ENCODE data around the gene FGD3. TPM values are rescaled to one million over a fixed set of nuclear protein-coding genes. Genes with fewer than 3 reads are reported as not detected.

Gene FGD3
- total RNA-seq, 2 experiments from 2014 or later: 104 to 107 TPM

- peak overlapping the region; percentile 49 for H3K4me3 Mint-ChIP-seq
- H3K9me3 Mint-ChIP-seq (ENCODE audit: insufficient read depth): no peaks in the 10 kb centered on the region
- ChIA-PET CTCF (interaction anchor here (1.0 to 1.6 kb wide), 4 partner anchors 9 to 80 kb away, joined by 3 to 5 read pairs (median 4); no protein-coding TSS in a partner anchor), POLR2A (interaction anchor here (0.6 to 4.5 kb wide), 3 partner anchors 12 to 19 kb away, joined by 3 to 22 read pairs (median 13); partner anchors contain the start of gene CARD19)
- H3K4me1 Mint-ChIP-seq (ENCODE audit: low read depth): peaks cover 38% of the 10 kb centered on the region
- ATAC-seq: peak; percentile 62
- H3K27ac Mint-ChIP-seq: peak overlapping the region; percentile 83
- no peaks in the 10 kb centered on the region for H3K27me3 Mint-ChIP-seq (ENCODE audit: low read depth)
- peaks cover 71% of the 10 kb centered on the region for H3K36me3 Mint-ChIP-seq (ENCODE audit: low read depth)
- DNase-seq: peak; percentile 49
Measured at GRCh38 chr9:93083592-93084470, 136.5 kb downstream of the FGD3 start.

DNA sequence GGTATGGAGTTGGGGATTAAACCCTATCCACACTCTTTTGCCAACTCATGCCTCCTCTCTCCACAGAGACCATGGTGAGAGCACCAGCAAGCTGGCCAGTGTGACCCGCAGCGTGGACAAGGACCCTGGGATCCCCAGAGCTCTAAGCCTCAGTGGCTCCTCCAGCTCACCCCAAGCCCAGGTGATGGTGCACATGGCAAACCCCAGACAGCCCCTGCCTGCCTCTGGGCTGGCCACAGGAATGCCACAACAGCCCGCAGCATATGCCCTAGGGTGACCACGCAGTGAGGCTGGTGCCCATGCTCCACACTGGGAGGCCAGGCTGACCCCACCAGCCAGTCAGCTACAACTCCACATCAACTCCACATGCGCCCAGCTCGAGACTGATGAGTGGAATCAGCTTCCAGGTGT is 137.2 kb downstream of the FGD3 start:
- ChIA-PET CTCF (interaction anchor here (1.0 to 2.1 kb wide), 3 partner anchors 20 to 25 kb away, joined by 4 to 11 read pairs (median 4); no protein-coding TSS in a partner anchor), POLR2A (interaction anchor here (0.6 to 4.5 kb wide), 3 partner anchors 11 to 20 kb away, joined by 3 to 22 read pairs (median 13); partner anchors contain the start of gene CARD19)
- no peak for DNase-seq
- Mint-ChIP-seq H3K27ac (peak overlapping the region; percentile 83), H3K27me3 (ENCODE audit: low read depth) (no peaks in the 10 kb centered on the region), H3K4me1 (ENCODE audit: low read depth) (peaks cover 38% of the 10 kb centered on the region), H3K36me3 (ENCODE audit: low read depth) (peaks cover 73% of the 10 kb centered on the region), H3K9me3 (ENCODE audit: insufficient read depth) (no peaks in the 10 kb centered on the region), H3K4me3 (no peak overlapping the region)
- no peak for ATAC-seq

DNA sequence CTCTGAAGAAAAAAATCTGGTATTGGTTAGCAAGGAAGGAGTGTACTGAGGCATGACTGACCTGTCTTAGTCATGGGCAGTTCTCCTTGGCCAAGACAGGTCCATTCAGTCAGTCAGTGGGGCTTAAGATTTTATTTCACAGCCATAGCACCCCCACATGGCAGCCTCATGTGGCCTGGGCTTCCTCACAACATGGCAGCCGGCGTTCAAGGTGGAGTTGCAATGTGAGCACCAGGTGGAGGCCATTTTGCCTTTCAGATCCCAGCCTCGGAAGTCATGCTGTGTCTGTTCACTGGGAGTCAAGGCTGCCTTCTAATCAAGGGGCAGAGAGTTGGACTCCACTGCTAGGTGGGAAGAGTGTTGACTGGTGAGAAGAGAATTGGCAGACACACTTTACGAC is 138.4 kb downstream of the FGD3 start:
- CTCF ChIA-PET: interaction anchor here (1.0 to 2.1 kb wide), 3 partner anchors 20 to 24 kb away, joined by 4 to 11 read pairs (median 4); no protein-coding TSS in a partner anchor
- POLR2A ChIA-PET: interaction anchor here (0.6 to 0.7 kb wide), 3 partner anchors 14 to 120 kb away, joined by 3 read pairs; no protein-coding TSS in a partner anchor
- H3K9me3 Mint-ChIP-seq (ENCODE audit: insufficient read depth): no peaks in the 10 kb centered on the region

More for the DNA sequence above, 138.4 kb downstream of the FGD3 start:
- no peak overlapping the region for H3K4me3 Mint-ChIP-seq
- no peak for ATAC-seq
- H3K4me1 Mint-ChIP-seq (ENCODE audit: low read depth): peaks cover 43% of the 10 kb centered on the region
- peaks cover 73% of the 10 kb centered on the region for H3K36me3 Mint-ChIP-seq (ENCODE audit: low read depth)
- DNase-seq: no peak
- peak overlapping the region; percentile 49 for H3K27ac Mint-ChIP-seq
- H3K27me3 Mint-ChIP-seq (ENCODE audit: low read depth): no peaks in the 10 kb centered on the region

Other genes starting within 250 kb of the FGD3 start
- gene BICD2, start 182.7 kb upstream of the FGD3 start, total RNA-seq: 10 to 100 TPM; 31.9 to 32.5 TPM
- gene ZNF484, start 69.5 kb upstream of the FGD3 start, total RNA-seq: 10 to 100 TPM in 1 of 2 experiments, 1 to 10 TPM in 1; 9.5 to 10.4 TPM
- 10 to 100 TPM; 57.9 to 59.6 TPM for gene SUSD3, start 111.2 kb downstream of the FGD3 start, total RNA-seq
- gene CARD19, start 148.7 kb downstream of the FGD3 start, total RNA-seq: 10 to 100 TPM; 51.7 to 55.4 TPM
- 10 to 100 TPM; 20.8 to 21.1 TPM for gene NINJ1, start 186.7 kb downstream of the FGD3 start, total RNA-seq
- gene WNK2, start 236.6 kb downstream of the FGD3 start, total RNA-seq: not detected

Measured in activated CD8-positive, alpha-beta T cell treated with anti-CD3 and anti-CD28 coated beads, Interleukin-2, amount 10 ng/mL, durations not matched to agents 7 days and 5 days (primary cell).